Neural progenitor cell (in vitro differentiated cells): ENCODE data around the gene ZCWPW2.

Experiments
- EZH2 ChIP-seq: fragments of 200-600 bp; sonication (generic); IDR thresholded peaks from 2 replicates; pipeline ENCODE4 v1.6.1; 2017; ENCODE audit warnings: antibody characterized with exemption, mild to moderate bottlenecking, moderate library complexity
- TF ChIP-seq, protein P1 (sequence below): fragments of 200-600 bp; sonication (generic); IDR thresholded peaks from 2 replicates; pipeline ENCODE4 v1.5.1; 2017; ENCODE audit warnings: antibody characterized with exemption, mild to moderate bottlenecking

DNA sequence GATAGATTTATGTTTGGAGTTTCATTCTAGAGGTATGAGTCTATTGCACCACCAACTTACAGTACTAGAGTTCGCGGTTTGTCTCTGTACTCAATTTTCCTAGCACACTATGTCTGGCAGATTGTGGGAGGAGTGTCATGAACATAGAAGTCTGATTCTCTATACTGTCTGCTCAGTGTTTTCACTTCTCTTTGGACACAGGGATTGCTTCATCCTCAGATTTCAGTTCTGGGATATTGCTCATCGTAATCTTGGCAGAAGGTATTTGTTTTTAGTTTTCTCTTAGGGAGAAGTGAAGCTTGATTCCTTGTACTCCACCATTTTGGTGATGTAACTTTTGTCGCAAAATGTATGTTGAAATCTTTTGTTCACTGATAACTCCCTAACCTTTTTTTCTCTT is 27.9 kb downstream of the ZCWPW2 start:
- TF ChIP-seq, protein P1, sequence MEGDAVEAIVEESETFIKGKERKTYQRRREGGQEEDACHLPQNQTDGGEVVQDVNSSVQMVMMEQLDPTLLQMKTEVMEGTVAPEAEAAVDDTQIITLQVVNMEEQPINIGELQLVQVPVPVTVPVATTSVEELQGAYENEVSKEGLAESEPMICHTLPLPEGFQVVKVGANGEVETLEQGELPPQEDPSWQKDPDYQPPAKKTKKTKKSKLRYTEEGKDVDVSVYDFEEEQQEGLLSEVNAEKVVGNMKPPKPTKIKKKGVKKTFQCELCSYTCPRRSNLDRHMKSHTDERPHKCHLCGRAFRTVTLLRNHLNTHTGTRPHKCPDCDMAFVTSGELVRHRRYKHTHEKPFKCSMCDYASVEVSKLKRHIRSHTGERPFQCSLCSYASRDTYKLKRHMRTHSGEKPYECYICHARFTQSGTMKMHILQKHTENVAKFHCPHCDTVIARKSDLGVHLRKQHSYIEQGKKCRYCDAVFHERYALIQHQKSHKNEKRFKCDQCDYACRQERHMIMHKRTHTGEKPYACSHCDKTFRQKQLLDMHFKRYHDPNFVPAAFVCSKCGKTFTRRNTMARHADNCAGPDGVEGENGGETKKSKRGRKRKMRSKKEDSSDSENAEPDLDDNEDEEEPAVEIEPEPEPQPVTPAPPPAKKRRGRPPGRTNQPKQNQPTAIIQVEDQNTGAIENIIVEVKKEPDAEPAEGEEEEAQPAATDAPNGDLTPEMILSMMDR: no peak
- no peak for TF ChIP-seq EZH2
